ENCODE data around the gene DSCAM.

DNA sequence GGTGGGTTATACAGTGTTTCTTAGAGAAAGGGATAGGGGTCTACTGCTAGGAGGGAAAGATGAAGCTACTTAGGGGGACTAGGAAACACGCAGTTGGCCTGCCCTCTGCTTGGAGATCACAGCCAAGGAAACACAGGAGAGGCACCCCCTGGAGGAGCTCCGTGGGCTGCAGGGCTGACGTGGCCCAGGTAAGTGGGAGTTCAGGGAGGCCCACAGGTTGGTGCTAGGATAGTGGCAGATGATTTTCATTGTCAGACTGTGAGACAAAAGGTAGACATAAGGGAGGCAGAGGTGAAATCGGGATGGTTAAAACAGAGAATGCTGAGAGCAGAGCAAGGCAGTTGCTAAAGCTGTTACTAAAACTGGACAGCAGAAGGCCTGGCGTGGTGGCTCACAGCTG is 463.0 kb downstream of the DSCAM start:
- TF ChIP-seq, protein P1, sequence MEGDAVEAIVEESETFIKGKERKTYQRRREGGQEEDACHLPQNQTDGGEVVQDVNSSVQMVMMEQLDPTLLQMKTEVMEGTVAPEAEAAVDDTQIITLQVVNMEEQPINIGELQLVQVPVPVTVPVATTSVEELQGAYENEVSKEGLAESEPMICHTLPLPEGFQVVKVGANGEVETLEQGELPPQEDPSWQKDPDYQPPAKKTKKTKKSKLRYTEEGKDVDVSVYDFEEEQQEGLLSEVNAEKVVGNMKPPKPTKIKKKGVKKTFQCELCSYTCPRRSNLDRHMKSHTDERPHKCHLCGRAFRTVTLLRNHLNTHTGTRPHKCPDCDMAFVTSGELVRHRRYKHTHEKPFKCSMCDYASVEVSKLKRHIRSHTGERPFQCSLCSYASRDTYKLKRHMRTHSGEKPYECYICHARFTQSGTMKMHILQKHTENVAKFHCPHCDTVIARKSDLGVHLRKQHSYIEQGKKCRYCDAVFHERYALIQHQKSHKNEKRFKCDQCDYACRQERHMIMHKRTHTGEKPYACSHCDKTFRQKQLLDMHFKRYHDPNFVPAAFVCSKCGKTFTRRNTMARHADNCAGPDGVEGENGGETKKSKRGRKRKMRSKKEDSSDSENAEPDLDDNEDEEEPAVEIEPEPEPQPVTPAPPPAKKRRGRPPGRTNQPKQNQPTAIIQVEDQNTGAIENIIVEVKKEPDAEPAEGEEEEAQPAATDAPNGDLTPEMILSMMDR (IDR thresholded peaks at IDR 0.05) = no peak
- no peak for TF ChIP-seq POLR2A (IDR thresholded peaks at IDR 0.05)

Measured in Peyer's patch (tissue), 4 donors.